ENCODE results near the gene PPP1R8.

PPP1R8 gene

GRCh38 chr1:27877115-27877416 lies 46.5 kb downstream of the PPP1R8 start:
- no peak for DNase-seq (ENCODE audit: low read depth)
- H3K4me3 ChIP-seq (ENCODE audit: control insufficient read depth, low read depth, low read length) = no peak overlapping the region
- TF ChIP-seq, protein P1, sequence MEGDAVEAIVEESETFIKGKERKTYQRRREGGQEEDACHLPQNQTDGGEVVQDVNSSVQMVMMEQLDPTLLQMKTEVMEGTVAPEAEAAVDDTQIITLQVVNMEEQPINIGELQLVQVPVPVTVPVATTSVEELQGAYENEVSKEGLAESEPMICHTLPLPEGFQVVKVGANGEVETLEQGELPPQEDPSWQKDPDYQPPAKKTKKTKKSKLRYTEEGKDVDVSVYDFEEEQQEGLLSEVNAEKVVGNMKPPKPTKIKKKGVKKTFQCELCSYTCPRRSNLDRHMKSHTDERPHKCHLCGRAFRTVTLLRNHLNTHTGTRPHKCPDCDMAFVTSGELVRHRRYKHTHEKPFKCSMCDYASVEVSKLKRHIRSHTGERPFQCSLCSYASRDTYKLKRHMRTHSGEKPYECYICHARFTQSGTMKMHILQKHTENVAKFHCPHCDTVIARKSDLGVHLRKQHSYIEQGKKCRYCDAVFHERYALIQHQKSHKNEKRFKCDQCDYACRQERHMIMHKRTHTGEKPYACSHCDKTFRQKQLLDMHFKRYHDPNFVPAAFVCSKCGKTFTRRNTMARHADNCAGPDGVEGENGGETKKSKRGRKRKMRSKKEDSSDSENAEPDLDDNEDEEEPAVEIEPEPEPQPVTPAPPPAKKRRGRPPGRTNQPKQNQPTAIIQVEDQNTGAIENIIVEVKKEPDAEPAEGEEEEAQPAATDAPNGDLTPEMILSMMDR (conservative IDR thresholded peaks at IDR 0.05; ENCODE audit: control insufficient read depth, insufficient read depth, low read depth, low read length) = no peak

- no peak for DNase-seq (ENCODE audit: low read depth)
- TF ChIP-seq, protein P1 (conservative IDR thresholded peaks at IDR 0.05; ENCODE audit: control insufficient read depth, insufficient read depth, low read depth, low read length) = no peak
- no peak overlapping the region for H3K4me3 ChIP-seq (ENCODE audit: control insufficient read depth, low read depth, low read length)
Observed at GRCh38 chr1:27878039-27878438, 47.5 kb downstream of the PPP1R8 start.

- H3K4me3 ChIP-seq (ENCODE audit: control insufficient read depth, low read depth, low read length) = no peak overlapping the region
Observed at GRCh38 chr1:27878787-27879335, 48.3 kb downstream of the PPP1R8 start.

DNA sequence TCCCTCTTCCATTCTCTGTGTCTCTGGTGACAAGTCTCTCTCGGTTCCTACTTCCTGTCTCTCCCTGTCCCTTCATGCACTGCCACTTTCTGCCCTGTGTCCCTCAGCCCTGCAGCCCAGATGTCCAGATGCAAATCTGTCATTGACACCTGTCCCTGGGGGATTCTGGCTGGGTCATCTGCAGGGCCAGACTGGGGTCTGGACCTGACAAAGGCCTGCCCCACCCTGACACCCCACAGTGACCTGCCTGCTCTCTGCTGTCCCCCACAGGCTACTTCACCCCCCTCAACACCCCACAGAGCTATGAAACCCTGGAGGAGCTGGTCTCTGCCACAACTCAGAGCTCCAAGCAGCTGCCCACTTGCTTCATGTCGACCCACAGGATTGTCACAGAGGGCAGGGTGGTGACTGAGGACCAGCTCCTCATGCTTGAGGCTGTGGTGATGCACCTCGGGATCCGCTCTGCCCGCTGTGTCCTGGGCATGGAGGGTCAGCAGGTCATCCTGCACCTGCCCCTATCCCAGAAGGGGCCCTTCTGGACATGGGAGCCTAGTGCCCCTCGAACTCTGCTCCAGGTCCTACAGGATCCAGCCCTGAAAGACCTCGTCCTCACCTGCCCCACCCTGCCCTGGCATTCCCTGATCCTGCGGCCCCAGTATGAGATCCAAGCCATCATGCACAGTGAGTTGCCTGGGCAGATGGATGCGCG lies 48.9 kb downstream of the PPP1R8 start:
- no peak for DNase-seq (ENCODE audit: low read depth)
- TF ChIP-seq, protein P1 (conservative IDR thresholded peaks at IDR 0.05; ENCODE audit: control insufficient read depth, insufficient read depth, low read depth, low read length) = no peak
- no peak overlapping the region for H3K4me3 ChIP-seq (ENCODE audit: control insufficient read depth, low read depth, low read length)

More at GRCh38 chr1:27878787-27879335, 48.3 kb downstream of the PPP1R8 start:
- TF ChIP-seq, protein P1 (conservative IDR thresholded peaks at IDR 0.05; ENCODE audit: control insufficient read depth, insufficient read depth, low read depth, low read length) = no peak
- no peak for DNase-seq (ENCODE audit: low read depth)

DNA sequence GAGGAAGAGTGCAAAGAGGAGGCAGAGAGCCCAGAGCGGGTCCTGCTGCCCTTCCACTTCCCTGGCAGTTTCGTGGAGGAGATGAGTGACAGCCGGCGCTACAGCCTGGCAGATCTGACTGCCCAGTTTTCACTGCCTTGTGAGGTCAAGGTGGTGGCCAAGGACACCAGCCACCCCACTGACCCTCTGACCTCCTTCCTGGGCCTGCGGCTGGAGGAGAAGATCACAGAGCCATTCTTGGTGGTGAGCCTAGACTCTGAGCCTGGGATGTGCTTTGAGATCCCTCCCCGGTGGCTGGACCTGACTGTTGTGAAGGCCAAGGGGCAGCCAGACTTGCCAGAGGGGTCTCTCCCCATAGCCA lies 51.9 kb downstream of the PPP1R8 start:
- no peak for DNase-seq (ENCODE audit: low read depth)
- TF ChIP-seq, protein P1 (conservative IDR thresholded peaks at IDR 0.05; ENCODE audit: control insufficient read depth, insufficient read depth, low read depth, low read length) = no peak
- H3K4me3 ChIP-seq (ENCODE audit: control insufficient read depth, low read depth, low read length) = no peak overlapping the region

- no peak overlapping the region for H3K4me3 ChIP-seq (ENCODE audit: control insufficient read depth, low read depth, low read length)
- DNase-seq (ENCODE audit: low read depth) = no peak
- TF ChIP-seq, protein P1 (conservative IDR thresholded peaks at IDR 0.05; ENCODE audit: control insufficient read depth, insufficient read depth, low read depth, low read length) = no peak
Observed at GRCh38 chr1:27883536-27883935, 53.0 kb downstream of the PPP1R8 start.

Measured in fibroblast of mammary gland (primary cell).